Lower leg skin (tissue), 4 donors: Measurements from ENCODE around the gene CREB3L1. TPM values are rescaled to one million over a fixed set of nuclear protein-coding genes. Genes with fewer than 3 reads are reported as not detected.

Experiments used
- DNase-seq, 2 donors: peaks; one replicate each; pipeline ENCODE4 v3.0.0-alpha.2; 2019; ENCODE audit warnings: low spot score in 2 of 2
- H3K4me3 ChIP-seq: fragments of 200-600 bp; sonication (generic); 2 replicates; pipeline ENCODE4 v1.5.1; 2017; ENCODE audit warnings: mild to moderate bottlenecking, low read depth; ENCODE audit not compliant: poor library complexity, severe bottlenecking
- POLR2A ChIP-seq, 2 donors: fragments of 450-650 bp; IDR thresholded peaks; one replicate each; pipeline ENCODE4 v1.6.1; 2016 to 2017; ENCODE audit warnings: antibody characterized with exemption in 2 of 2, mild to moderate bottlenecking in 1 of 2, moderate library complexity in 1 of 2
- WGBS, 2 donors: methylation state at CpG; one replicate each; pipeline ENCODE4 v1.1.5; 2018; 5-methylcytosine and 5-hydroxymethylcytosine counted together
- intact Hi-C: fragments of 100-400 bp; cut with DNase I; formaldehyde crosslinking; loops from one replicate; pipeline ENCODE4 v1.15.0; 2023; ENCODE audit warnings: low total_unique reads
- total RNA-seq, 4 donors: library from RNA; depleted of rRNA; stranded (reverse); fragments of >200 nt; gene quantifications; one replicate each; pipeline ENCODE4 v1.1.0, GENCODE V29; 2016
- TF ChIP-seq, protein P1 (sequence below), 3 donors: fragments of 450-650 bp; IDR thresholded peaks; one replicate each; pipeline ENCODE4 v1.5.1; 2016; ENCODE audit warnings: antibody characterized with exemption in 3 of 3, mild to moderate bottlenecking in 3 of 3, moderate library complexity in 2 of 3

CREB3L1 gene
- total RNA-seq, 4 donors from 2014 or later, result 0.15 to 2.3 (median 0.54) TPM

DNA sequence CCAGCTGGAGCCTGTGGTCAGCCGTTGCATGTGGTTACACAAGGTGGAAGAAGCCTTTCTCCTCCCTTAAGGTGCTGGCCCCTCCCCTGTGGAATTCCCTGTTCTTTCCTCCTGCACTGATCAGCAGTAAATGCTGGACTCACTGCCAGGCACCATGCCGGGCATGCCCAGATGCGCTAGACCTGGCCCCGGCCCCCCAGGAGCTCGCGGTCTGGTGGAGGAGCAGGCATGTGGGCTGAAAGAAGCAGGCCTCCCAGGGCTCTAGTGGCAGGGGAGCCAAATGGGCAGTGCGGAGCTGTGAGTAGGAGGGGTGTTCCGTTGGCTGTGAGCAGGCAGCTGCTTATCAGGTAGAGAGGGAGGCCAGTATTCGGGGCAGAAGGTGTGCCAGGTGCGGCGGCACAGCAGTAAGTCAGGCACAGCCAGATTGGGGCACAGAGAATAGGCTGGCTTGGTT is 80.0 kb downstream of the CREB3L1 start:
- WGBS, 2 donors, result 46 to 50% methylated on average over 9 to 11 of the region's 11 CpGs
- no peak for DNase-seq
- no peak overlapping the region for H3K4me3 ChIP-seq
- intact Hi-C loops, result no loop called here
- TF ChIP-seq POLR2A (IDR thresholded peaks at IDR 0.05), result no peak
- TF ChIP-seq, protein P1, sequence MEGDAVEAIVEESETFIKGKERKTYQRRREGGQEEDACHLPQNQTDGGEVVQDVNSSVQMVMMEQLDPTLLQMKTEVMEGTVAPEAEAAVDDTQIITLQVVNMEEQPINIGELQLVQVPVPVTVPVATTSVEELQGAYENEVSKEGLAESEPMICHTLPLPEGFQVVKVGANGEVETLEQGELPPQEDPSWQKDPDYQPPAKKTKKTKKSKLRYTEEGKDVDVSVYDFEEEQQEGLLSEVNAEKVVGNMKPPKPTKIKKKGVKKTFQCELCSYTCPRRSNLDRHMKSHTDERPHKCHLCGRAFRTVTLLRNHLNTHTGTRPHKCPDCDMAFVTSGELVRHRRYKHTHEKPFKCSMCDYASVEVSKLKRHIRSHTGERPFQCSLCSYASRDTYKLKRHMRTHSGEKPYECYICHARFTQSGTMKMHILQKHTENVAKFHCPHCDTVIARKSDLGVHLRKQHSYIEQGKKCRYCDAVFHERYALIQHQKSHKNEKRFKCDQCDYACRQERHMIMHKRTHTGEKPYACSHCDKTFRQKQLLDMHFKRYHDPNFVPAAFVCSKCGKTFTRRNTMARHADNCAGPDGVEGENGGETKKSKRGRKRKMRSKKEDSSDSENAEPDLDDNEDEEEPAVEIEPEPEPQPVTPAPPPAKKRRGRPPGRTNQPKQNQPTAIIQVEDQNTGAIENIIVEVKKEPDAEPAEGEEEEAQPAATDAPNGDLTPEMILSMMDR (IDR thresholded peaks at IDR 0.05), result no peak

DNA sequence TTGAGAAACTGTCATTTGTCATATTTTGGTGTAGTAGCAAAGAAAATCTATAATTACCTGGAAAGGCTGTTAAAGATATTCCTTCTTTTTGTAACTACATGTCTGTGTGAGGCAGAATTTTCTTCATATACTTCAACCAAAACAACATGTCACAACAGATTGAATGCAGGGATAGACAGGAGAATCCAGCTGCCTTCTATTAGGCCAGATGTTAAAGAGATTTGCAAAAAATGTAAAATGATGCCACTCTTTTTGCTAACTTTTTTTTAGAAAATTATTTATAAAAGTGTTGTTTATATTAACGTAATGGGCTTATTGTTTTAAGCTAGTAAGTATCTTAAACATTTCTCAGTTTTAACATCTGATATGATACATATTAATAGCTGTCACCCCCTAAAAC is 82.5 kb downstream of the CREB3L1 start:
- TF ChIP-seq POLR2A (IDR thresholded peaks at IDR 0.05), result no peak
- TF ChIP-seq, protein P1 (IDR thresholded peaks at IDR 0.05), result no peak
- H3K4me3 ChIP-seq, result no peak overlapping the region
- intact Hi-C loops, result no loop called here
- 64 to 71% methylated on average over 1 of the region's 1 CpG for WGBS, 2 donors
- DNase-seq, result no peak

DNA sequence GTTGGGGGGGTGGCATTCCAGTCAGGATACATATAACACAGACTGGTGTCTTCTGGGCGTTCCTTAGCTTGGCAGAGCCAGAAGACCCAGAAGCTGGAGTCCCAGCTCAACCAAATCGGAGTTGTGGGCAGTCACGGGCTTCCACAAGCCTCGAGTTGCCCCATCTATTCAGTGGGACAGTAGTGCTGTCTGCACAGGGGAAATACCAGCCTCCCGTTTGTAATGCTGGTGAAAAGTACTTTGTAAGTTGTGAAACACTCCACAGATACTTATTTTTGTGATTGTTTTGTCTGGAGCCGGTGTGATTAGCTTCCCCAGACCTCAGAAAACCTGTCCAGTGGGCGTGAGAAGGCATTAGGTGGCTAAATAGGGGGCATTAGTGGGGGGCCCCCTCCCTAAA is 83.4 kb downstream of the CREB3L1 start:
- H3K4me3 ChIP-seq, result no peak overlapping the region
- intact Hi-C loops, result no loop called here
- WGBS, 2 donors, result 49 to 54% methylated on average over 7 of the region's 7 CpGs
- TF ChIP-seq, protein P1 (IDR thresholded peaks at IDR 0.05), result no peak
- no peak for TF ChIP-seq POLR2A (IDR thresholded peaks at IDR 0.05)
- no peak for DNase-seq

DNA sequence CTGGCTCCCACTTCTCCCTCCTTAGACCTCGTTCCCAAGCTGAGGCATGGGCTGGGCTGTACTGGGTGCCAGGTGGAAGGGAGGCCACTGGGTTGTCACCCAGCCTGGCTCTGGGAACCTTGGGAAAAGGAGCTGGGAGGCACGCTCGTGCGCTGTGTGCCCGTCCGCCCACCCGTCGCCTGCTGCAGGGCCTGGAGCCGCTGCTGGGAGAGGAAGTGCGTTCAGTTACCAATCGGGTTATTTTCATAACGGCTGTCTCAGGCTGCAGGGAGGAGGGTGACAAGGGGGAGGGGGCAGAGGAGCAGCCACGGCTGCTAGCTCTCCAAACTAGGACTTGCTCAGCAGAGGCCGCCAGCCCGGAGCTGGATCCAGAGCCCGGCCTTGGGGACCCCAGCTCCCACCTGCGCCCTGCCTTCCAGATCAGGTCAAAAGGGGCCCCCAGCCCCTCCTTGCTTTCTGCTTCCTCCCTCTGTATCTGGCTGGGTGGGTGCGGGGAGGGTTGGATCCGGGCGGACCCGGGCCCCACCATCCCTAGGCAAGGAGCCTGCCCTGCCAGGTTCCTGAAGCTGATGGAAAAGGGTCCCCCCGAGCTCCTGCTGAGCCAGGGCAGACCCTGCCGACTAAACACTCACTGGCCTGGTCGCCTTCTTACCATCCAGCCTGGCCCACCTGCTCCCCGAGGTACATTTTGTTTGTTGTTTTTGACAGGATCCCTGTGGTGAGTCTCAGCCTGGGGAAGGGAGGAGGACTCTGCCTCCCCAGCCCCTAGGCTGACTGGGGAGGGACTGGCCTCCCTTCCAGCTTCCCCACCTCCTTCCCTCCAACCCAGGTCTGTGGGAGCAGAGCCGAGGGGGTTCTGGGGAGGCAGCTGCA is 84.1 kb downstream of the CREB3L1 start:
- intact Hi-C loops, result no loop called here
- TF ChIP-seq, protein P1 (IDR thresholded peaks at IDR 0.05), result no peak
- no peak for TF ChIP-seq POLR2A (IDR thresholded peaks at IDR 0.05)
- no peak overlapping the region for H3K4me3 ChIP-seq
- WGBS, 2 donors, result 29 to 32% methylated on average over 22 to 25 of the region's 26 CpGs
- peak in 1 of 2 donors; percentile 92 for DNase-seq

DNA sequence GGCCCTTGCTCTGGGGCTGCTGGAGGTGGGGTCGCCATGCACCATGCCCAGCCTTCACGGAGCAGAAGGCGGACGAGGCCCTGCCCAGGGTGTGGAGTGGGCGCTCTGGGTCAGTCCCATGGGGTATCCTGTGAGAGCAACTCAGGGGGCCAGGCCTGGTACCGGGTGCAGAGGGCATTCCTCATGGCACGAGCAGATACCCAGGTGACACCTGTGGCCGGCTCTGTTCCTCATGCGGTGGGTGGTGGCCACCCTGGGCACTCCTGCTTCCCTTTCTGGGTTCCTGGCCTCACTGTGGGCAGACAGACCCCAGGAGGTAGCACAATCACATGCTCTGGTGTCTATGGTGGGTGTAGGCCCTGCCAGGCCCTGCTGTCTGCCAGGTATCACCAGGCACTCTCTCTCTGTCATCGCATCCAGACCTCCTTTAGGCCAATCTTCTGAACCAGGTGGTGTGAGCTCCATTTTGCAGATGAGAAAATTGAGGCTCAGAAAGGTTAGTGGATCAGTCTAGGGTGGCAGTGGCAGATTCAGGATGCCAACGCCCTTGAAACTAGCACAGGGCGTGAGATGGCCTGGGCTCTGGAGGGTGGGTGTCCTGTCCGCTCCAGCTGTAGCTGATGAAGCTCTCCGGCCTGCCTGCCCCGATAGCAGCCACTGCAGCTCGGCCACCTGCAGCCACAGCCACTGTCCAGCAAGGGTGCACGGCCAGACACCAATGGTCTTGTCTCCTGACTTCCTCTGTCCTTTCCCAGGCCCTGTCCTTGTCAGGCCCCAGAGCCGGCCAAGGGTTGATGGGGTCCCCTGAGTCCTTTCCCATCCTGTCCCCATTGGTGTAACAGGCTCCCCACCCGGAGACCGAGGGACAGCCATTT is 84.9 kb downstream of the CREB3L1 start:
- intact Hi-C loops, result no loop called here

More for the DNA sequence above, 84.9 kb downstream of the CREB3L1 start:
- no peak for TF ChIP-seq POLR2A (IDR thresholded peaks at IDR 0.05)
- TF ChIP-seq, protein P1 (IDR thresholded peaks at IDR 0.05), result no peak
- no peak overlapping the region for H3K4me3 ChIP-seq
- no peak for DNase-seq
- WGBS, 2 donors, result 73 to 85% methylated on average over 20 of the region's 20 CpGs
